AG09309 (cell line): ENCODE measurements around the gene C3orf20.

Source experiments
- DNase-seq: peaks from one replicate; pipeline ENCODE4 v3.0.0-alpha.2; 2010; ENCODE audit warnings: low read depth
- H3K4me3 ChIP-seq: 2 replicates; pipeline ENCODE4 v1.5.1; 2011; ENCODE audit warnings: mild to moderate bottlenecking, low read depth, low read length, moderate library complexity; ENCODE audit not compliant: control insufficient read depth
- CTCF ChIP-seq: IDR thresholded peaks from 2 replicates; pipeline ENCODE4 v1.5.1; 2011; ENCODE audit warnings: mild to moderate bottlenecking, low read depth, low read length, inconsistent platforms; ENCODE audit not compliant: insufficient read depth, control insufficient read depth; ENCODE audit errors: missing control alignments

C3orf20 gene

GRCh38 chr3:14810070-14810791 lies 135.3 kb downstream of the C3orf20 start:
- no peak for TF ChIP-seq CTCF
- no peak for DNase-seq
- no peak overlapping the region for H3K4me3 ChIP-seq

GRCh38 chr3:14810801-14811661 lies 136.1 kb downstream of the C3orf20 start:
- no peak overlapping the region for H3K4me3 ChIP-seq
- DNase-seq: no peak
- no peak for TF ChIP-seq CTCF

- no peak for DNase-seq
- no peak for TF ChIP-seq CTCF
- no peak overlapping the region for H3K4me3 ChIP-seq
Measured at GRCh38 chr3:14811684-14812083, 136.7 kb downstream of the C3orf20 start.

- no peak overlapping the region for H3K4me3 ChIP-seq
- no peak for TF ChIP-seq CTCF
- DNase-seq: no peak
Measured at GRCh38 chr3:14812196-14812790, 137.4 kb downstream of the C3orf20 start.

GRCh38 chr3:14814411-14814871 lies 139.5 kb downstream of the C3orf20 start:
- no peak overlapping the region for H3K4me3 ChIP-seq
- no peak for TF ChIP-seq CTCF
- no peak for DNase-seq

GRCh38 chr3:14816359-14816758 lies 141.4 kb downstream of the C3orf20 start:
- DNase-seq: no peak
- H3K4me3 ChIP-seq: no peak overlapping the region
- no peak for TF ChIP-seq CTCF
